Mucosa of descending colon (tissue), 3 donors: Measurements from ENCODE around the gene SNX24. TPM values are rescaled to one million over a fixed set of nuclear protein-coding genes. Genes with fewer than 3 reads are reported as not detected.

Source experiments
- ATAC-seq: fragments of 200-7000 bp; cut with Tn5 transposase; one replicate; pipeline ENCODE4 v1.9.1; 2020; ENCODE audit warnings: mild to moderate bottlenecking, moderate library complexity
- DNase-seq, 3 donors: peaks; one replicate each; pipeline ENCODE4 v3.0.0-alpha.2; 2020
- H3K36me3 ChIP-seq: fragments of 200-600 bp; one replicate; pipeline ENCODE4 v1.8.0; 2021; ENCODE audit warnings: low read depth, mild to moderate bottlenecking
- H3K4me1 ChIP-seq: fragments of 200-600 bp; one replicate; pipeline ENCODE4 v1.8.0; 2021; ENCODE audit warnings: low read depth, mild to moderate bottlenecking
- H3K4me3 ChIP-seq: fragments of 200-600 bp; one replicate; pipeline ENCODE4 v1.8.0; 2021; ENCODE audit warnings: mild to moderate bottlenecking
- H3K9me3 ChIP-seq: fragments of 200-600 bp; one replicate; pipeline ENCODE4 v1.8.0; 2021; ENCODE audit warnings: mild to moderate bottlenecking
- intact Hi-C, 2 donors: fragments of 100-400 bp; cut with DNase I in 1 of 2; cut with micrococcal nuclease in 1 of 2; formaldehyde crosslinking; loops; one replicate each; pipeline versions ENCODE4 v1.11.0 to v1.11.1; 2022; cut with DNase I, micrococcal nuclease
- total RNA-seq, 3 donors: library from RNA; stranded (reverse); fragmentation: NEBNext Ultra II Directional in 2 of 3; extraction: Animal tissue kit (Norgen Biotek cat#: 25700) in 2 of 3; gene quantifications; one replicate each; pipeline versions ENCODE4 v1.2.1 to v1.2.4, GENCODE V29; 2021 to 2023
- TF ChIP-seq, protein P1 (sequence below): fragments of 200-600 bp; IDR thresholded peaks from one replicate; pipeline ENCODE4 v1.8.0; 2022; ENCODE audit warnings: antibody characterized with exemption, mild to moderate bottlenecking
- donor health status: DM: no; HTN: no; CAD: no; lungs with moderate emphysema.
- donor health status: DM: no; HTN: no; CAD: no.
- donor health status: DM: no; HTN: yes; CAD: no.

The SNX24 gene
- total RNA-seq, 3 donors from 2014 or later, result 15.4 to 17.5 (median 15.7) TPM

DNA sequence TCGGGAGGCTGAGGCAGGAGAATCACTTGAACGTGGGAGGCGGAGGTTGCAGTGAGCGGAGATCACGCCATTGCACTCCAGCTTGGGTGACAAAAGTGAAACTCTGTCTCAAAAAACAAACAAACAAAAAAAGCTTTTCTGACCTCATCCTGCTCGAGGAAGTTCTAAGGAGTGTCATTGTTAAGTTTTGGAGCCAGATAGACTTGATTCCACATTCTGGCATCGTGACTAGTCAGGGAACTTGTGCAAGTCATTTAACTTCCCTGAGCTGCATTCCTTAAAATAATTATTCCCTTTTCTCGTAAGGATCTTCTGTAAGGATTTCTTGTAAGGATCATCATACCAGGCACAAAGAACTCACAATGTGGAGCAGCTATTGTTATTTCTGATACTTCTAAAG lies 26.2 kb downstream of the SNX24 start:
- Histone ChIP-seq H3K4me1 (no peaks in the 10 kb centered on the region), H3K4me3 (no peak overlapping the region), H3K36me3 (no peaks in the 10 kb centered on the region), H3K9me3 (no peaks in the 10 kb centered on the region)
- TF ChIP-seq, protein P1, sequence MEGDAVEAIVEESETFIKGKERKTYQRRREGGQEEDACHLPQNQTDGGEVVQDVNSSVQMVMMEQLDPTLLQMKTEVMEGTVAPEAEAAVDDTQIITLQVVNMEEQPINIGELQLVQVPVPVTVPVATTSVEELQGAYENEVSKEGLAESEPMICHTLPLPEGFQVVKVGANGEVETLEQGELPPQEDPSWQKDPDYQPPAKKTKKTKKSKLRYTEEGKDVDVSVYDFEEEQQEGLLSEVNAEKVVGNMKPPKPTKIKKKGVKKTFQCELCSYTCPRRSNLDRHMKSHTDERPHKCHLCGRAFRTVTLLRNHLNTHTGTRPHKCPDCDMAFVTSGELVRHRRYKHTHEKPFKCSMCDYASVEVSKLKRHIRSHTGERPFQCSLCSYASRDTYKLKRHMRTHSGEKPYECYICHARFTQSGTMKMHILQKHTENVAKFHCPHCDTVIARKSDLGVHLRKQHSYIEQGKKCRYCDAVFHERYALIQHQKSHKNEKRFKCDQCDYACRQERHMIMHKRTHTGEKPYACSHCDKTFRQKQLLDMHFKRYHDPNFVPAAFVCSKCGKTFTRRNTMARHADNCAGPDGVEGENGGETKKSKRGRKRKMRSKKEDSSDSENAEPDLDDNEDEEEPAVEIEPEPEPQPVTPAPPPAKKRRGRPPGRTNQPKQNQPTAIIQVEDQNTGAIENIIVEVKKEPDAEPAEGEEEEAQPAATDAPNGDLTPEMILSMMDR, result no peak
- DNase-seq (no peak), ATAC-seq (no peak)
- intact Hi-C loops, result no loop called here

DNA sequence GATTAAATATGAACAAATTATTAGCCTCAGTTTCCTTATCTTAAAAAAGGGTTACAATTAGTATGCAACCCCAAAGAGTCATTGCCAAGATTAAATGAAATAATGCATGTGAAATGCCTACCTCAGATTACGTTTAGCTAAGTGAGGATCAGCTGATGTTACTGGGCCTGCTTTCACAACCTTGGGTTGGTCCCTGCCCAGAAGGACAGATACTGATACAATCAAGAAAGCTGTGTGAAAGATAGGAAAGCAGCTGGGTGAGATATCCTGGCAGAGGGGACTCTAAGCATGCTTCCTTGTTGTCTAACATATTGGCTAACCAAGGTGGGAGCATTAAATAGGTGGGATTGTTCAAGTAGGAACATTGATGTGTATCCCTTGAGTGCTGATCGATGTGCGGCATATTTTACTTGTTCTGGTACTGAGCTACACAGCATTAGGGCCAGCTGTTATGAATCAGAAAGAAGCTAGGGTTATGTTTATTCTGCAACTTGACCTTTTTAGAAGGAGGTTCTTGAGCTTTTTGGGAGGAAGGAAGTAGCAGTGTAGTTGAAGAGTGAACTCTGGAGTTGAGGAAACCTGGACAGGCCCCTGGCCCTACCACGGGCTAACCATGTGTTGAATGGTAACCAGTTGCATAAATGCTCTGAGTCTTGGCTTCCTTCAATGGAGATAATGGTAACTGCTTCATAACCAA lies 28.9 kb downstream of the SNX24 start:
- TF ChIP-seq, protein P1, result no peak
- ATAC-seq (no peak), DNase-seq (no peak)
- Histone ChIP-seq H3K9me3 (no peaks in the 10 kb centered on the region), H3K4me1 (no peaks in the 10 kb centered on the region), H3K4me3 (no peak overlapping the region), H3K36me3 (no peaks in the 10 kb centered on the region)
- intact Hi-C loops, result no loop called here

DNA sequence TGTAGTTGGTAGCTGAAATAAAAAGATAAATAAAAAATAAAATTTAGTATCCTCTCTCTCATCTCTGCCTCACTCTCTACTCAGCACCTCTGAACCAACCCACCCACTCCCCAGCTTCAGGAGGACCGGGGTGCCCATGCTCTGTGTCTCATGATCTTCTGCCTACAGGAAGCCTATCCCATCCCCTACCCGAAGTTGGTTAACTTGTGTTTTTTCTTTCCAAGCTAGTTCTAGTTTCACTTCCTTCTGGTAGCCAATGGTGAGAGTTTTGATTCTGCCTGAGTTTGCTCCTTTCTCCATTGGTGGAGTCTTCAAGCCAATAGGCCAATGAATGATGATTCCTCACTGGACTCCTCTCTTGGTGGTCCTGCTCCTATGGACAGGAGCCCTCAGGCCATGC lies 32.1 kb downstream of the SNX24 start:
- DNase-seq, result no peak
- Histone ChIP-seq H3K4me1 (no peaks in the 10 kb centered on the region), H3K4me3 (no peak overlapping the region), H3K9me3 (no peaks in the 10 kb centered on the region), H3K36me3 (no peaks in the 10 kb centered on the region)
- ATAC-seq, result no peak
- intact Hi-C loops, result no loop called here
- TF ChIP-seq, protein P1, result no peak

DNA sequence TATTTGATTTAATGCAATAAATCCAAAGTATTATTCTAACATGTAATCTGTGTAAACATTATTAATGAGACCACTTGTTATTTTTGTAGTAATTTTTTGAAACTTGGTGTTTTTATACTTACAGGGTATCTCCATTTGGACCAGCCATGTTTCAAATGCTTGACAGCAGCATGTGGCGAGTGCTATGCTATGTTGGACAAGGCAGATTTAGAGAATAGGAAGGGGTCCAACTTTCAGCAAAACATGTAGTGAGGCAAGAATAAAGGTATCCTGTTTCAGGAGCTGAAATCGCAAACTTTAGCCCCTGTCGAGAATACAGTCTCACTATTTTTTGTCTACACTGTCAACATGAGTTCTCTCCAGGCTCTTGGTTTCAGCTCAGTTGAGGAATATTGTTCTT lies 33.7 kb downstream of the SNX24 start:
- no peak for DNase-seq
- ATAC-seq, result no peak
- no peaks in the 10 kb centered on the region for H3K9me3 ChIP-seq
- H3K4me1 ChIP-seq, result no peaks in the 10 kb centered on the region
- TF ChIP-seq, protein P1, result no peak
- no peaks in the 10 kb centered on the region for H3K36me3 ChIP-seq
- no peak overlapping the region for H3K4me3 ChIP-seq
- intact Hi-C loops, result no loop called here

- H3K4me1 ChIP-seq, result no peaks in the 10 kb centered on the region
- ATAC-seq, result no peak
- no peaks in the 10 kb centered on the region for H3K9me3 ChIP-seq
- intact Hi-C loops, result no loop called here
- no peak overlapping the region for H3K4me3 ChIP-seq
- H3K36me3 ChIP-seq, result no peaks in the 10 kb centered on the region
- DNase-seq, result no peak
- TF ChIP-seq, protein P1, result no peak
Measured at GRCh38 chr5:122880170-122880689, 34.8 kb downstream of the SNX24 start.

GRCh38 chr5:122880749-122881148 lies 35.3 kb downstream of the SNX24 start:
- TF ChIP-seq, protein P1, result no peak
- Histone ChIP-seq H3K4me1 (no peaks in the 10 kb centered on the region), H3K4me3 (no peak overlapping the region), H3K9me3 (no peaks in the 10 kb centered on the region), H3K36me3 (no peaks in the 10 kb centered on the region)
- DNase-seq (no peak), ATAC-seq (no peak)
- intact Hi-C loops, result no loop called here
